ENCODE results near the gene NFKBIE. TPM values are rescaled to one million over a fixed set of nuclear protein-coding genes. Genes with fewer than 3 reads are reported as not detected.

Gene NFKBIE
- total and polyA plus RNA-seq, 2 of the 13 experiments (the other 11 are each of a cell fraction or from before 2014, with no cell fraction given): 6.7 to 14.5 TPM

DNA sequence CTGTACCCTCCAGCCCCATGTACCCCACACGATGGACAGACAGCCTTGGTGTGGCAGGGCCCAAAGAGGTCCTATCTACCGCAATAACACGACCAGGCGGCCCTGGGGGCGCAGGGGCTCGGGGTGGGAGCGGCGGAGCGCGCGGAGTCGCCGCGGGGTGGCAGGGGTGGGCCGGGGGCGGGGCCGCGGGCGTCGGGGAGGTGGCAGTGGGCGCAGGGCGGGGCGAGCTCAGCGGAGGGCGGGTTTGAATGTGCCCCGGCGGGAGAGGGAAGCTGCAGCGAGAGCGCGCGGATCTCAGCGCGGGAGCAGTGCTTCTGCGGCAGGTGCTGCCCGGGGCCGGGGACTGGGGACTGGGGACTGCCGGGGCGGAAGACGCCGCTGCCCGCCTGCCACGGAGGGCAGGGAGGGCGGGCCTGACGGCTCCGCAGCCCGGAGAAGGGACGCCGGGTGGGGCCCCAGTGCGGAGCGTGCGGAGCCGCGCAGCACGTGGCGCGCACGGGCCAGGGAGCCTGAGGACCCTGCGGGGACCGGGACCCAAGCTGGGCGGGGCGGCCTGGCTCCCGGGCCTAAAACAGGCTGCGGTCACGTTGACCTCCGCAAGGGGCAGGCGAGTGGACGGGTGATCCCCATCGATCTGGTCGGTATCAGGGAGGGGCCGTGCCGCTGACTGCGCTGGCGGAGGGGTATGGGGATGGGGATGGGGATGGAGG, 41.9 kb downstream of the NFKBIE start, which contains the start of gene SLC29A1 (continued):
- TF ChIP-seq, protein P1, sequence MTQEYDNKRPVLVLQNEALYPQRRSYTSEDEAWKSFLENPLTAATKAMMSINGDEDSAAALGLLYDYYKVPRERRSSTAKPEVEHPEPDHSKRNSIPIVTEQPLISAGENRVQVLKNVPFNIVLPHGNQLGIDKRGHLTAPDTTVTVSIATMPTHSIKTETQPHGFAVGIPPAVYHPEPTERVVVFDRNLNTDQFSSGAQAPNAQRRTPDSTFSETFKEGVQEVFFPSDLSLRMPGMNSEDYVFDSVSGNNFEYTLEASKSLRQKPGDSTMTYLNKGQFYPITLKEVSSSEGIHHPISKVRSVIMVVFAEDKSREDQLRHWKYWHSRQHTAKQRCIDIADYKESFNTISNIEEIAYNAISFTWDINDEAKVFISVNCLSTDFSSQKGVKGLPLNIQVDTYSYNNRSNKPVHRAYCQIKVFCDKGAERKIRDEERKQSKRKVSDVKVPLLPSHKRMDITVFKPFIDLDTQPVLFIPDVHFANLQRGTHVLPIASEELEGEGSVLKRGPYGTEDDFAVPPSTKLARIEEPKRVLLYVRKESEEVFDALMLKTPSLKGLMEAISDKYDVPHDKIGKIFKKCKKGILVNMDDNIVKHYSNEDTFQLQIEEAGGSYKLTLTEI (CRISPR knock-in tag; conservative IDR thresholded peaks at IDR 0.05): no peak
- TF ChIP-seq NONO (IDR thresholded peaks at IDR 0.05) (no peak), NONO (CRISPR knock-in tag; conservative IDR thresholded peaks at IDR 0.05) (peak; percentile 86), POLR2AphosphoS5 (IDR thresholded peaks at IDR 0.05; ENCODE audit: low read depth, low read length) (peak; percentile 56), ZNF136 (CRISPR knock-in tag; IDR thresholded peaks at IDR 0.05; ENCODE audit: low read depth) (no peak), ZKSCAN5 (CRISPR knock-in tag; IDR thresholded peaks at IDR 0.05) (0 out of 2 replicates have a peak, but pooled peaks have one; percentile 30), NR2F6 (IDR thresholded peaks at IDR 0.05) (peak; percentile 57), NR2F6 (CRISPR knock-in tag; IDR thresholded peaks at IDR 0.05) (peak; percentile 74), YEATS4 (CRISPR knock-in tag; IDR thresholded peaks at IDR 0.05; ENCODE audit: borderline replicate concordance) (peak; percentile 91; the same call in 1 of the 2 replicates), ZNF160 (CRISPR knock-in tag; IDR thresholded peaks at IDR 0.05) (no peak; the same call in 1 of the 2 replicates), KLF12 (CRISPR knock-in tag; IDR thresholded peaks at IDR 0.05; ENCODE audit: borderline replicate concordance) (peak; percentile 89; the same call in 1 of the 2 replicates), ZNF484 (CRISPR knock-in tag; IDR thresholded peaks at IDR 0.05; ENCODE audit: borderline replicate concordance, low read depth) (no peak), IKZF1 (IDR thresholded peaks at IDR 0.05) (no peak), ZNF570 (CRISPR knock-in tag; IDR thresholded peaks at IDR 0.05; ENCODE audit: borderline replicate concordance) (no peak), XBP1 (CRISPR knock-in tag; IDR thresholded peaks at IDR 0.05) (no peak), ZNF772 (CRISPR knock-in tag; IDR thresholded peaks at IDR 0.05) (peak; percentile 44; the same call in 1 of the 2 replicates), ZNF446 (CRISPR knock-in tag; IDR thresholded peaks at IDR 0.05) (no peak), HNF4G (IDR thresholded peaks at IDR 0.05; ENCODE audit: borderline replicate concordance, low read depth, low read length) (no peak; the same call in 1 of the 2 replicates), HNF4G (CRISPR knock-in tag; IDR thresholded peaks at IDR 0.05; ENCODE audit: borderline replicate concordance, low read depth) (no peak), CHD2 (IDR thresholded peaks at IDR 0.05; ENCODE audit: low read depth, low read length) (no peak), ZNF510 (CRISPR knock-in tag; IDR thresholded peaks at IDR 0.05; ENCODE audit: low read depth) (no peak; the same call in 1 of the 2 replicates)
- TF ChIP-seq, protein P2, sequence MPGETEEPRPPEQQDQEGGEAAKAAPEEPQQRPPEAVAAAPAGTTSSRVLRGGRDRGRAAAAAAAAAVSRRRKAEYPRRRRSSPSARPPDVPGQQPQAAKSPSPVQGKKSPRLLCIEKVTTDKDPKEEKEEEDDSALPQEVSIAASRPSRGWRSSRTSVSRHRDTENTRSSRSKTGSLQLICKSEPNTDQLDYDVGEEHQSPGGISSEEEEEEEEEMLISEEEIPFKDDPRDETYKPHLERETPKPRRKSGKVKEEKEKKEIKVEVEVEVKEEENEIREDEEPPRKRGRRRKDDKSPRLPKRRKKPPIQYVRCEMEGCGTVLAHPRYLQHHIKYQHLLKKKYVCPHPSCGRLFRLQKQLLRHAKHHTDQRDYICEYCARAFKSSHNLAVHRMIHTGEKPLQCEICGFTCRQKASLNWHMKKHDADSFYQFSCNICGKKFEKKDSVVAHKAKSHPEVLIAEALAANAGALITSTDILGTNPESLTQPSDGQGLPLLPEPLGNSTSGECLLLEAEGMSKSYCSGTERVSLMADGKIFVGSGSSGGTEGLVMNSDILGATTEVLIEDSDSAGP (CRISPR knock-in tag; IDR thresholded peaks at IDR 0.05; ENCODE audit: borderline replicate concordance): peak; percentile 85
- TF ChIP-seq, protein P3, sequence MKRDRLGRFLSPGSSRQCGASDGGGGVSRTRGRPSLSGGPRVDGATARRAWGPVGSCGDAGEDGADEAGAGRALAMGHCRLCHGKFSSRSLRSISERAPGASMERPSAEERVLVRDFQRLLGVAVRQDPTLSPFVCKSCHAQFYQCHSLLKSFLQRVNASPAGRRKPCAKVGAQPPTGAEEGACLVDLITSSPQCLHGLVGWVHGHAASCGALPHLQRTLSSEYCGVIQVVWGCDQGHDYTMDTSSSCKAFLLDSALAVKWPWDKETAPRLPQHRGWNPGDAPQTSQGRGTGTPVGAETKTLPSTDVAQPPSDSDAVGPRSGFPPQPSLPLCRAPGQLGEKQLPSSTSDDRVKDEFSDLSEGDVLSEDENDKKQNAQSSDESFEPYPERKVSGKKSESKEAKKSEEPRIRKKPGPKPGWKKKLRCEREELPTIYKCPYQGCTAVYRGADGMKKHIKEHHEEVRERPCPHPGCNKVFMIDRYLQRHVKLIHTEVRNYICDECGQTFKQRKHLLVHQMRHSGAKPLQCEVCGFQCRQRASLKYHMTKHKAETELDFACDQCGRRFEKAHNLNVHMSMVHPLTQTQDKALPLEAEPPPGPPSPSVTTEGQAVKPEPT (CRISPR knock-in tag; IDR thresholded peaks at IDR 0.05; ENCODE audit: low read depth): no peak
- TF ChIP-seq, protein P4, sequence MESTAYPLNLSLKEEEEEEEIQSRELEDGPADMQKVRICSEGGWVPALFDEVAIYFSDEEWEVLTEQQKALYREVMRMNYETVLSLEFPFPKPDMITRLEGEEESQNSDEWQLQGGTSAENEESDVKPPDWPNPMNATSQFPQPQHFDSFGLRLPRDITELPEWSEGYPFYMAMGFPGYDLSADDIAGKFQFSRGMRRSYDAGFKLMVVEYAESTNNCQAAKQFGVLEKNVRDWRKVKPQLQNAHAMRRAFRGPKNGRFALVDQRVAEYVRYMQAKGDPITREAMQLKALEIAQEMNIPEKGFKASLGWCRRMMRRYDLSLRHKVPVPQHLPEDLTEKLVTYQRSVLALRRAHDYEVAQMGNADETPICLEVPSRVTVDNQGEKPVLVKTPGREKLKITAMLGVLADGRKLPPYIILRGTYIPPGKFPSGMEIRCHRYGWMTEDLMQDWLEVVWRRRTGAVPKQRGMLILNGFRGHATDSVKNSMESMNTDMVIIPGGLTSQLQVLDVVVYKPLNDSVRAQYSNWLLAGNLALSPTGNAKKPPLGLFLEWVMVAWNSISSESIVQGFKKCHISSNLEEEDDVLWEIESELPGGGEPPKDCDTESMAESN (CRISPR knock-in tag; conservative IDR thresholded peaks at IDR 0.05): 0 out of 2 replicates have a peak, but pooled peaks have one; percentile 30

All from HepG2 (cell line).